GM19035 (cell line): ENCODE results near the gene LAIR1.
"Not testable (repeated sequence)": the region's sequence is repeated elsewhere in the genome, so short reads cannot be mapped to it uniquely, and the experiment has no call there.

Source experiments
- ATAC-seq: cut with Tn5 transposase; IDR thresholded peaks from one replicate; pipeline ENCODE4 v1.9.1; 2021; ENCODE audit not compliant: unreplicated experiment

Gene LAIR1

DNA sequence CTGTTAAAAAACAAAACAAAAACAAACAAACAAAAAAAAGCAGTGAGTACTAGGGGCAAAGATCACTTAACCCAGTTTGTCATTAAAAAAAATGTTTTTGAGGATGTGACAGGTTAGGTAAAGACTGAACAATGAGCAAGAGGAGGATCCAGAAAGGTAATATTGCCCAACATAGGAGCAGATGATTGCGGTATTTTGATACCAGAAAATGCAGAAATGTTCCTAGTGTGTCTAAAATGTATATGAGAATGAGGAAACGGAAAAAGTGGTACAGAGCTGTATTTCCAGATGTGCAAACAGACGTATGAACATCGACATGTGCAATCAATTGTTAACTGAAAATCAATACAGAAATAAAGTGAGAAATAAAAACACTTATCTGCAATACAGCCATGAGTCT, 20.9 kb downstream of the LAIR1 start:
- no peak for ATAC-seq

DNA sequence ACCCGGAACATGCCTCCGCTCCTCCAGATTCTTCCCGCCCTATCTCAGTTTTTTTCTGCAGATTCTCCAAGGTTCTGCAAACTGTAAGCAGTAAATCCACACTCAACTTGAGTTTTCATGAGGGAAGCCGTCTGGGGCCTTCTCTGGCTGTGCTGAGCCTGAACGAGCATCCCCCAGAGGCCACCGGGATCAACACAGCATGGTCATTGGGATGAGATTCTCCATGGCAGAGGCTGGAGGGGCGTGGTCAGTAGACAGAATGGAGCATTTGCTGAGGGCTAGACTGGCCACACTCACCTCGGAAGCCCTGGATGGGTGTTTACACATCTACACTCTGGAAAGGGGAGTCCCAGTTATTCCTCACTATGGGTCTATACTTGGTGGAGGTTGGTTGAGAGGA, 23.4 kb downstream of the LAIR1 start:
- no peak for ATAC-seq

DNA sequence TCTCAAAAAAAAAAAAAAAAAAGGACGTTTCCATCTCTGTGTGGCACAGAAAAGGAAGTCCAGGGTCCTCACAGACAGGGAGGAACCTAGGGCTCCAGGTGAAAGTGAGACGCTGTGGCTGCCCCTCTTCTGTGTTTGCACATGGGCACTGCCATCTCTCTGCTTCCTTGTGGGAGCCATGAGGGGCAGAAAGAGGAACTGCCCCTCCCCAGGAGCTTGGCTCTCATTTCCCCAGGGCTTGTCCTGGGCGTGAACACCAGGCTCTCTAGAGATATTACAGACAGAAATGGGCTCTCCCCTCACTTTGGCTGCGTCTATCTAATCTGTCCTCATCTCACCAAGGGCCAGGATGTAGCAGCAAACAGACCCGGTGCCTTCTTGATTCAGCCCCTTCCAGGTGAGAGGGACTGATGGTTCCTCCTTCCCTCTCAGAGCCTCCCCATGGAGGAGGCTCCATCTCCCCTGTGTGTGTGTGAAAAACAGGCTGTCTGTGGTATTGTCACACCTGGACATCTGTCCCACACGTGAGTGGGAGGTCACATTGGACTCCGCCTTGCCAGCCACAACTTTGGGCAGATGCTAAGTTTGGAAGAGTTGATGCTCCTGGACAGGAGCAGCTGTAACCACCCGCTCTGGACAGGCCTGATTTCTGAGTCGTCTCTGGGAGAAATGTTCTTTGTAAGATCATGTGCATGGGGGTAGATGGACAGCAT, 24.9 kb downstream of the LAIR1 start:
- no peak for ATAC-seq

DNA sequence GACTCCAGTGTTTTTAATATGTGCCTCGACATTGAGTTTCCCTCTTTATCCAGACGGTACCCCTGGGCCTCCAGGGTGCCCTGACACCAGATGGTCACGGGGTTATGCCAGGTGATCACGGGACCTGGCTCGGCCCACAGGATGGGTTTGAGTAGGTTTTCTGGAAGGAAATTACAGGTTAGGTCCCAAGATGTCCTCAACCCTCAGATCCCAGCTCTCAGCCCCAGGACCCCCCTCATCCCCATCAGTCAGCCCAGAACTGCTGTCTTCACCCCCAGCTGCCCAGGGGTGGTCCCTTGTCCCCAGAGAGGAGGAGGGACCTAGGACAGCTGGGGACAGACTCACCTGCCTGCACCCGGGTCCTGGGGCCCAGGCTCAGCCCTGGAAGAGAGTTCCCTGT, 26.2 kb downstream of the LAIR1 start:
- ATAC-seq, result no peak

DNA sequence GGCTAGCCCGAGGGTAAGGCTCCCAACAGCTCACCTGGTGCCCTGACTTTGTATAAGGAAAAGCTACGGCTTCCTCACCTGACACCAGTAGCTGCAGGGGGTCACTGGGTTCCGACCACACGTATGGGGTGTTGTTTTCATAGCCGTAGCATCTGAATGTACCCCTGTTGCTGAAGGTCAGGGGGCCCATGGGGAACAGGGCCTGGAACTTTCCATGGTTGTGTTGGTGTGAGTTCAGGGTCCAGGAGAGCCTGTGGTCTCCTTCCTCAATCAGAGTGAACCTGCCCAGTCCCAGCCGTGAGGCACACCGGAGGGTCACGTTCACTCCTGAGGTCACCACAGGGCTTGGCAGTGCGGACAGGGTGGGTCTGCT, 26.9 kb downstream of the LAIR1 start:
- ATAC-seq, result no peak

DNA sequence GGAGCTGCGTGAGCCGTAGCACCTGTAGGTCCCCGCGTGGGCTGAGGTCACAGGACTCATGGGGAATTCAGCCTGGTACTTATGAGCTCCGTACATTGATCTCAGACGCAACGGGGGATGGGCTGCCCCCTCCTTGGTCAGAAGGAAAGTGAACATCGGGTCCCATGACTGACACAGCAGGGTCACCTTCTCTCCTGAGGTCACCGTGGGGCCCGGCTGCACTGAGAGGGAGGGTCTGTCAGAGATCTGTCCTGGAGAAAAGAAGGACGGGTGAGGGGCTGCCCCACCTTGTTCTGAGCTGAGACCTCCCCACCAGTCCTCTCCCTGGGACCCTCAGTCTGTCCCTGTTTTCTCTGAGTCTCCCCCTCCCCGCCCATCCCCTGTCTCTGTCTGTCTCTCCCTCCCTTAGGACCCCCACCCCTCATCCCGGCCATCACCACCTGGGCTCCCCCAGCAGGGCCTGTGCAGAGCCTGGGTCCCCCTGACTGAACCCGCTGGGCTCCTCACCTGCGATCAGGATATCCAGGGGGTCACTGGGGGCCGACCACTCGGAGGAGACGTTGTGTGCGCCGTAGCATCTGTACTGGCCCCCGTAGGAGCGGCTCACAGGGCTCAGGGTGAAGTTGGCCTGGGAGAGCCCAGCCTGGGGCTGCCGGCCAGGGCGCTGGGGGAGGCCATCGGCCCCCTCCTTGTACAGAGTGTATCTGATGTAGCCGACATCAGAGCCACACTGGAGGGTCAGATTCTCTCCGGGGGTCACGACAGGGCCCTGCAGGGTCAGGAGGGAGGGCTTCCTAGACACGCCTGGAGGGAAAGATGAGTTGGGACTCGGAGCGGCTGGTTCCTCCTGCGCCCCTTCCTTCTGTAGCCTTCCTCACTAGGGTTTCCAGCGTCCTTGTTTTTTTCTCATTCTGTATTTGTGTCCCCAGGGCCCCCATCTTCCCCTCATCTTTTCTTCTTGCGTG, 27.6 kb downstream of the LAIR1 start:
- ATAC-seq, result no peak

DNA sequence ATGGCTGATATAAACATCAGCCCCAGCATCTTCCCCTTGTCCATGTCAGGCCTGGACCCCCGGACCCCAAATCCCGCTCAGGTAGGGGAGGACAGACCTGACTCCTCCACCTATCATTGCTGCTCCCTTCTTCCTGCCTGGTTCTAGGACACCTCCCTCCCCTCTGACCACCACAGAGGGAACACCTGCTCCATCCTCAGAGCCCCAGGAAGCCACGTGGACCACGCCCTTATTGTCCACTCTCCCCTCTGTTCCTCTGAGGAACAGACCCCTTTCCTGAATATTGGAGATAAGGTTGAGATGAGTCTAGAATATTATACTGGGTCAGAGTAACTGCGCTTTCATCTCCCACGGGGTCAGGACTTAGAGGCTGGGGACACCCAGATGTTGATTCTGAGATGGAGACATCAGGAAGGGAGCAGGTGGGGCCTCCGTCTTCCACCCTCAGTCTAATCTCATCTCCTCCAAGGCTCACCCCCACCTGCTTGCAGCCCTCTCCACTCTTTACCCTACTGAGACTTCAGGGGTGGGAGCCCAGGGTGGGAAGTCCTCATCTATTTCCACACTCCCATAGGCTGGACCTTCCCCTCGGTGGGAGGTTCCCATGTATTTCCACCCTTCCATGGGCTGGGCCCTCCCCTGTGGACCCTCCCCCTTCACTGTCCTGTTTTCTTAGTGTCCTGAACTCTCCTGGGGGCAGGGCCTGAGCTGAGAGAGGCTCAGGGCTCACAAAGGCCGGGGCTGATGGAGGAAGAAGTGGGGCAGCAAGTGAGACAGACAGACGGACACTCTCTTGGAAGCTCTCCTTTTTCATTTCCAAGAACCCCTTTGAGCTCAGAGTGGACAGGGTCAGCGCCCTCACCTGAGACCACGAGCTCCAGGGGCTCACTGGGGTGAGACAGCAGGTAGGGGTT, 28.5 kb downstream of the LAIR1 start:
- no peak for ATAC-seq

DNA sequence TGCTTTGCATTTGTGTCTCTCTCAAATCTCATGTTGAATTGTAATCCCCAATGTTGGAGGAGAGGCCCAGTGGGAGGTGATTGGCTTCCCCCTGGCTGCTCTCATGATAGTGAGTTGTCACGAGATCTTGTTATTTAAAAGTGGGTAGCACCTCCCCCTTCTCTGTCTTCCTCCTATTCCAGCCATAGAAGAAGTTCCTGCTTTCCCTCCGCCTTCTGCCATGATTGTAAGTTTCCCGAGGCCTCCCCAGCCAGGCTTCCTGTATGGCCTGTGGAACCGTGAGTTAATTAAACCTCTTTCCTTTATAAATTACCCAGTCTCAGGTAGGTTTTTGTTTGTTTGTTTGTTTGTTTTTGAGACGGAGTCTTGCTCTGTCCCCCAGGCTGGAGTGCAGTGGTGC, 29.6 kb downstream of the LAIR1 start:
- no peak for ATAC-seq

DNA sequence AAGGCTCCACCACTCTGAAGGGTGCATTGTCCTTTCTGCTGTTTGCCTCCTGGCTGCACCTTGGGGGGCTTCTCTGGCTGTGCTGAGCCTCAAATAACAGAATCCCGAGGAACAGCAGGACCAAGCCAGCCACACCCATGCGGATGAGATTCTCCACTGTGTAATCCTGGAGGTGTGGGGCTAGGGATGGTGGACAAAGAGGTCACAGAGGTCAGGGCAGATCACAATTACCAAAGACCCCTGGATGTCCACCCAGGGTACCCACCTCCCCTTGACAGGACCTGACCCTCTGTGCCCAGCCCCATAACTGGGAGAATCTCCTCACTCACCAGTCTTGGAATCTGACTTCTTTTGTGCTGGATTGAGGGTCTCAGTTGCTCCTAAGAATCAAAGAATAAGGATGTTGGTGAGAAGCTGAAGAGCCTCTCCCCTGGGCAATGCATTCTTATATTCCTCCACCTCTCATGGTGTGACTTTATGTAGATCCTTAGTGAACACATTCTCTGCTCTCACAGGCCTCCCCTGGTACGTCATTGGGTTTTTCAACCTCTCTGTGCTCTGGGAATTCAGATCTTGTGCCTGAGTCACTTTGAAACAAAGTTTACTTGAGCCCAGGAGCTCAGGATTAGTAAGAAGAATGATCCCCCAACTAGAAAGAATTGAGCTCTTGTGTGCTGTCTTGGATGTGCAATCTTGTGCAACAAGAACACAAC, 31.0 kb downstream of the LAIR1 start:
- no peak for ATAC-seq

DNA sequence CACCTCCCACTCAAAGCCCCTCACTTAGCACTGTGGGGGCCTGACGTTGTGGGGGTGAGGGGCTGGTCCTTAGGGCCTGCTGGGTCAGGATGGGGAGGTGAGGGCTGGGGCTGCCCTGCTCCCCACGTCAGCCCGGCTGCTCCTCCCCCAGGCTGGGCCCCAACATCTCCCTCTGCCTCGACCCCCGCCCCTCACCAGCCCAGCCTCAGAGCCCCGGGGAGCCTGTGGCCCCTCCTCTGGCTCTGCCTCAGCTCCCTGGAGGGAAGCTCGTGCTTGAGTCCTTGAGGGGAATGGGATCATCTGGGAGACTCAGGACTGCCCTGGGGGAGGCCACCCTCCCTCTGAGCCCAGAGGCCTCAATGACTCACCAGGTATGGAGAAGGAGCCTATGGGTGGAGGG, 32.6 kb downstream of the LAIR1 start:
- no peak for ATAC-seq

DNA sequence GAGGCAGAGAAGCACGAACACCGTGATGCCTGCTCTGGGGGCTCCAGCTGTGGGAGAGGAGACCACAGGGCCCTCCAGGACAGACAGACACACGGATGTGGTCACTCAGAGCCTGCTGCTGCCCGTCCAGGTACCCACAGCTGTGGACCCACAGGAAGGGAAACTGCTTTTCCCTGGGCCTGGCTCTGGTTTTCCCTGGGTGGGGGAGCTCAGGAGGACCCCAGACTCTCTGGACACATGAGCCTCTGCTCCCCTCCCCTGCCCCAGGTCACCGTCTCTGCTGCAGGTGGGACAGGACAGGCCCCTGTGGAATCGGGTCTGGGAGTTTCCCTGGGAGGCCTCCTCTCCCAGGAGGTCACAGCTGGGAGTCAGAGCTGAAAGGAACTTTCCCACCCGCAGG, 33.1 kb downstream of the LAIR1 start:
- no peak for ATAC-seq

DNA sequence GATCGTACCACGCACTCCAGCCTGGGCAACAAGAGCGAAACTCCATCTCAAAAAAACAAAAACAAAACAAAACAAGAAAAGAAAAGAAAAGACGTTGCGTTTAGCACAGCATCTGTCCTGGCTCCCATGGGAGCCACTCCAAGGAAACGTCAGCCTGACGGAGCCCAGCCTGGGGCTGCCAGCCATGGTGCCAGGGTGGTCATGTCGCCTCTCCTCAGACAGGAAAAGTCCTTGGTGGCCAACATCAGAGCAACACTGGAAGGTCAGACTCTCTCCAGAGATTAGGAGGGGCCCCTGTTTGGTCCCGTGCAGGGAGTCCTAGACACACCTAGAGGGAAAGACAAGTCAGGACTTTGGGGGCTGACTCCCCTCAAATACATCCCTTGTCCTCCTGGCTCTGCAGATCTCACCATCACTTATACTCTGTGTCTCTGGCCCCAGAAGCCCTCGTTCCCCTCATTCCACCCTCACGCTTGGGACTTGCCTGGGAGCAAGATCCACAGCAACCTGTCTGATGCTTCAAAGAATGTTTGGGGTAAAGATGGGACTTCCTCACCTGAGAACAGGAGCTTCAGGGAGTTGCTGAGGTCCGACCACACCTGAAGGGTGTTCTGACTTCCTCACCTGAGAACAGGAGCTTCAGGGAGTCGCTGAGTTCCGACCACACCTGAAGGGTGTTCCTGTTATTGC, 35.1 kb downstream of the LAIR1 start:
- ATAC-seq, result no peak

DNA sequence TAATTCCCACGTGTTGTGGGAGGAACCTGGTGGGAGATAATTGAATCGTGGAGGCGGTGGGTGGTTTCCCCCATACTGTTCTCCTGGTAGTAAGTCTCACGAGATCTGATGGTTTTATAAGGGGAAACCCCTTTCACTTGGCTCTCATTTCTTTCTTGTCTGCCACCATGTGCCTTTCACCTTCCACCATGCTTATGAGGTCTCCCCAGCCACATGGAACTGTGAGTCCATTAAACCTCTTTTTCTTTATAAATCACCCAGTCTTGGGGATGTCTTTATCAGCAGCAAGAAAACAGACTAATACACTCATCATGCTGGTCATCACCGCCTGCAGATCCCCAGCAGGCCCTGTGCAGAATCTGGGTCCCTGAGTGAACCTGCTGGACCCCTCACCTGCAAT, 36.0 kb downstream of the LAIR1 start:
- ATAC-seq, result not testable (repeated sequence)

DNA sequence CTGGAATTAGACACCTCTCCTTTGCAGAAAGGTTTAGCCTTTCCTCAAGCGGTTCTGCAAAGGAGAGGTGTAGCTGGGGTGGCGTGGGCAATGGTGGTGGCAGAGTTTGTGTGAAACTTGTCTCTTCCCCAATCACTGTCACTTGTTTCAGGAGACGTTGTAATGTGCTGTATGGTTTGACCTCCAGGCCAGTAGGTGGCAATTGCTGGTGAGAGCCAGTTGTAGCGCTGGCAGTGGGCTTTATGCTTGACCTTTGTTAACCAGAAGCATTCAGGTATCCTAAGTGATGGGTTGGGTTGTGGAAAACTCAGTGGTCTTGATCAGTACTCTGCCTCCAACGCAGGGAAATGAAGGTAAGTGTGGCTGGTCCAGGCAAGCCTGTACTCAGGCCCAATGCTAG, 39.1 kb downstream of the LAIR1 start:
- ATAC-seq, result no peak

DNA sequence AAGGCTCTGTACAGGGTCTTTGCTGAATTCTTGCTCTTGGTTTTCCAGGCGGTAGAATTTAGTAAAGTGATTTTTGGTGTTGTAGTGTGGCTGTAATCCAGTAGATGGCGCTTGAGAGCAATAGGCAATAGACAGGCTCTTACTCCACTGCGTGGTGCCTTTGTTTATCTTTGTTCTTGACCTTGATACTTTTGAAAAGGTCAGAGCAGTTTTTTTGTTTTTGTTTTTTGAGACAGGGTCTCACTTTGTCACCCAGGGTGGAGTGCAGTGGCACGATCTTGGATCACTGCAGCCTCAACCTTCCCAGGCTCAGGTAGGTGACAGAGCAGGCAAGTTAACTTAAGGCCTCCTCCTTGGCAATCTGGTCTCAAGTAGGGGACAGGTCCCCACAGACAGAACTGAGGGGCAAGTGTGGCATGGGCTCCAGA, 39.5 kb downstream of the LAIR1 start:
- no peak for ATAC-seq

DNA sequence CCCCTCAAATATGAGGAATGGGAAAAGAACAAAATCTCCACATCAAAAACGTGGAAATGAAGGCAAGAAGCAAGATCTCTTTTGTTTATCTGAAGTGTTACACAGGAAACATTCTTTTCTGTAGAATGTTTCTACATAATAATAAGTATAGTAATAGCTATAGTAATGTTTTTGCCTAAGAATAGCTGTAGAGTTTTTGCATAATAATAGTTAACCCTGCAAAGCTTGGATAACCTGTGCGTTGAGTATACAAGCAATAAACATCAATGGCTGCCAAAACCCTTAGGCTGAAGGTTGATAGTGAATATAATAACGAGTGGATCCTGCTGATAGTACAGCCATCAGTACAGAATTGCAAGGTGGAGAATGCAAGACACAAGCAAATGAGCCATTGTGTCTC, 40.7 kb downstream of the LAIR1 start:
- no peak for ATAC-seq

DNA sequence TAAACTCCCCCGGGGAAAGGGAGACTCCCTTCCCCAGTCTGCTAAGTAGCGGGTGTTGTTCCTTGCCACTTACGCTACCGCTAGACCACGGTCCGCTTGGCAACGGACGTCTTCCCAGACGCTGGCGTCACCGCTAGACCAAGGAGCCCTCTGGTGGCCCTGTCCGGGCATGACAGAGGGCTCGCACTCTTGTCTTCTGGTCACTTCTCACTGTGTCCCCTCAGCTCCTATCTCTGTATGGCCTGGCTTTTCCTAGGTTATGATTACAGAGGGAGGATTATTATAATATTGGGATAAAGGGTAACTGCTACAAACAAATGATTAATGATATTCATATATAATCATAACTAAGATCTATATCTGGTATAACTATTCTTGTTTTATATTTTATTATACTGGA, 41.8 kb downstream of the LAIR1 start:
- ATAC-seq, result not testable (repeated sequence)

DNA sequence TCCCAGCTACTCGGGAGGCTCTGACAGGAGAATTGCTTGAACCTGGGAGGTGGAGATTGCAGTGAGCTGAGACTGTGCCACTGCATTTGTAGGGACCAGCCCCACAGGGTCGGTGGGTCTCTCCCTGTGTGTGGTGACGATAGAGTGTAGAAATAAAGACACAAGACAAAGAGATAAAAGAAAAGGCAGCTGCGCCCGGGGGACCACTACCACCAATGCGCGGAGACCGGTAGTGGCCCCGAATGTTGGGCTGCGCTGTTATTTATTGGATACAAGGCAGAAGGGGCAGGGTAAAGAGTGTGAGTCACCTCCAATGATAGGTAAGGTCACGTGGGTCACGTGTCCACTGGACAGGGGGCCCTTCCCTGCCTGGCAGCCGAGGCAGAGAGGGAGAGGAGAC, 42.4 kb downstream of the LAIR1 start:
- not testable (repeated sequence) for ATAC-seq

DNA sequence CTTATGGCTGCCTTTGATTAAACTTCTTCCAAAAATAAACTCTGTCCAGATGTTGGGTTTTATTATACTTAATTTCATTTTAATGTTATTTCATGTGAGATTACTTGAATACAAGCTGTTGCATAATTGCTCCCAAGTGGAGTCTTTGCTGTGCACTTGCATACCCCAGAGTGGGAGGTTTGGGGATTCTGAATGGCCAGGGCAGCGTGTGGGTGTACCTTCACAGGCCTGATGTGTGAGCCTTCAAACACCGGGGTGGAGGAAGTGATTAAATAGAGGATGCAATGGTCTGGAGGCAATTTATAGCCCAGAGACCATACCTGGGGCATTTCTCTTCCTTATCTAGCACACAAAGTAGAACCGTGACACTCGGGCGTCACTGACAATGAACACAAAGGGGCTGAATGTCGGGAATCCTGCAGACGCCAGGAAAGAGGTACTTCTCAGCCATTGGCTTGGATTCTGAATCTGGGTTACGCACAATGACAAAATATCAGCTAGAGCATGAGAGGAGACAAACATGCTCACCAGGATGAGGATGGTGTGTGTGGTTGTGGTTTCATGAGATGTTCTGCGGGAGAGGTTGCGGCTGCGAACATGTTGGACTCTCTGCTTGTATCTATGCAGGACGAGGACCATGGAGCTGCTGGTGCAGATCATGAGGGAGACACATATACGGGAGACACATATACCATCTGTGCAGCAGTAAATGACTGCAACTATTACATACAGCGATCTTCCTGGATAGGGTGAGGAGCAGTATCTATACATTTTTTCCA, 44.6 kb downstream of the LAIR1 start:
- ATAC-seq, result no peak
